HL-60 (cell line): ENCODE results near the gene CETP.

Experiments used
- DNase-seq, 2 experiments: peaks; one replicate each; pipeline ENCODE4 v3.0.0-alpha.2; 2010 to 2020; ENCODE audit warnings: low read depth in 1 of 2, low spot score in 1 of 2
- H3K27ac ChIP-seq: fragments of 250-450 bp; sonication (Bioruptor Pico); replicated peaks from 2 replicates; pipeline ENCODE4 v1.5.1; 2020; ENCODE audit warnings: mild to moderate bottlenecking, moderate library complexity
- H3K27me3 ChIP-seq: fragments of 250-450 bp; sonication (Bioruptor Pico); 2 replicates; pipeline ENCODE4 v1.5.1; 2021; ENCODE audit warnings: mild to moderate bottlenecking, moderate library complexity; ENCODE audit not compliant: insufficient read depth, poor library complexity, severe bottlenecking
- H3K4me3 ChIP-seq: replicated peaks from 2 replicates; pipeline ENCODE4 v1.5.1; 2011; ENCODE audit warnings: mild to moderate bottlenecking, control low read depth, low read length; ENCODE audit not compliant: insufficient read depth
- GABPA ChIP-seq: IDR thresholded peaks from 2 replicates; pipeline ENCODE4 v1.6.1; 2012; ENCODE audit warnings: low read depth
- POLR2AphosphoS5 ChIP-seq: IDR thresholded peaks from 2 replicates; pipeline ENCODE4 v1.6.1; 2012; ENCODE audit warnings: low read depth
- SPI1 ChIP-seq: IDR thresholded peaks from 2 replicates; pipeline ENCODE4 v1.6.1; 2012; ENCODE audit warnings: low read depth, mild to moderate bottlenecking, borderline replicate concordance
- TF ChIP-seq, protein P1 (sequence below): IDR thresholded peaks from one replicate; pipeline ENCODE4 v1.5.1; 2011; ENCODE audit warnings: low read length, control low read depth, inconsistent platforms; ENCODE audit not compliant: insufficient read depth
- TF ChIP-seq, protein P2 (sequence below): IDR thresholded peaks from 2 replicates; pipeline ENCODE4 v1.6.1; 2012; ENCODE audit warnings: low read depth; ENCODE audit not compliant: insufficient replicate concordance

CETP gene

DNA sequence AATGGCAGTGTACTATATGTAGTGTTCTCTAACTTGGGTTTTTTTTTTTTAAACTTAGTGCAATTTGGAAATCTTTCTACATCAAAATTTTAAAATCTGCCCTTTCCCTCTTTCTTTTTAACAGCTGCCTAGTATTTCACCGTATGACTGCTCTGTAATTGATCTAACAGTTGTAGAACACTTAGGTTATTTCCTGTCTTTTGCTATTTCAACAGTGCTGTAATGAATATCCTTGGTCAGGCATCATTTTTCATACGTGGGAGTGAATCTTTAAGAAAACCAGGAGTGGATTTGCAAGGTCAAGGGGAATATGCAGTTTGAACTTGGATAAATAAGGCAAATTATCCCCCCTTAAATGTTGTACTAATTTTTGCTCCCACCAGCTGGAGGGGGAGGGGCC is 31.5 kb downstream of the CETP start:
- no peak overlapping the region for H3K4me3 ChIP-seq
- no peaks in the 10 kb centered on the region for H3K27me3 ChIP-seq
- no peak for DNase-seq
- no peak overlapping the region for H3K27ac ChIP-seq
- TF ChIP-seq POLR2AphosphoS5 (no peak), SPI1 (no peak), GABPA (no peak)
- TF ChIP-seq, protein P1, sequence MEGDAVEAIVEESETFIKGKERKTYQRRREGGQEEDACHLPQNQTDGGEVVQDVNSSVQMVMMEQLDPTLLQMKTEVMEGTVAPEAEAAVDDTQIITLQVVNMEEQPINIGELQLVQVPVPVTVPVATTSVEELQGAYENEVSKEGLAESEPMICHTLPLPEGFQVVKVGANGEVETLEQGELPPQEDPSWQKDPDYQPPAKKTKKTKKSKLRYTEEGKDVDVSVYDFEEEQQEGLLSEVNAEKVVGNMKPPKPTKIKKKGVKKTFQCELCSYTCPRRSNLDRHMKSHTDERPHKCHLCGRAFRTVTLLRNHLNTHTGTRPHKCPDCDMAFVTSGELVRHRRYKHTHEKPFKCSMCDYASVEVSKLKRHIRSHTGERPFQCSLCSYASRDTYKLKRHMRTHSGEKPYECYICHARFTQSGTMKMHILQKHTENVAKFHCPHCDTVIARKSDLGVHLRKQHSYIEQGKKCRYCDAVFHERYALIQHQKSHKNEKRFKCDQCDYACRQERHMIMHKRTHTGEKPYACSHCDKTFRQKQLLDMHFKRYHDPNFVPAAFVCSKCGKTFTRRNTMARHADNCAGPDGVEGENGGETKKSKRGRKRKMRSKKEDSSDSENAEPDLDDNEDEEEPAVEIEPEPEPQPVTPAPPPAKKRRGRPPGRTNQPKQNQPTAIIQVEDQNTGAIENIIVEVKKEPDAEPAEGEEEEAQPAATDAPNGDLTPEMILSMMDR: no peak
- TF ChIP-seq, protein P2, sequence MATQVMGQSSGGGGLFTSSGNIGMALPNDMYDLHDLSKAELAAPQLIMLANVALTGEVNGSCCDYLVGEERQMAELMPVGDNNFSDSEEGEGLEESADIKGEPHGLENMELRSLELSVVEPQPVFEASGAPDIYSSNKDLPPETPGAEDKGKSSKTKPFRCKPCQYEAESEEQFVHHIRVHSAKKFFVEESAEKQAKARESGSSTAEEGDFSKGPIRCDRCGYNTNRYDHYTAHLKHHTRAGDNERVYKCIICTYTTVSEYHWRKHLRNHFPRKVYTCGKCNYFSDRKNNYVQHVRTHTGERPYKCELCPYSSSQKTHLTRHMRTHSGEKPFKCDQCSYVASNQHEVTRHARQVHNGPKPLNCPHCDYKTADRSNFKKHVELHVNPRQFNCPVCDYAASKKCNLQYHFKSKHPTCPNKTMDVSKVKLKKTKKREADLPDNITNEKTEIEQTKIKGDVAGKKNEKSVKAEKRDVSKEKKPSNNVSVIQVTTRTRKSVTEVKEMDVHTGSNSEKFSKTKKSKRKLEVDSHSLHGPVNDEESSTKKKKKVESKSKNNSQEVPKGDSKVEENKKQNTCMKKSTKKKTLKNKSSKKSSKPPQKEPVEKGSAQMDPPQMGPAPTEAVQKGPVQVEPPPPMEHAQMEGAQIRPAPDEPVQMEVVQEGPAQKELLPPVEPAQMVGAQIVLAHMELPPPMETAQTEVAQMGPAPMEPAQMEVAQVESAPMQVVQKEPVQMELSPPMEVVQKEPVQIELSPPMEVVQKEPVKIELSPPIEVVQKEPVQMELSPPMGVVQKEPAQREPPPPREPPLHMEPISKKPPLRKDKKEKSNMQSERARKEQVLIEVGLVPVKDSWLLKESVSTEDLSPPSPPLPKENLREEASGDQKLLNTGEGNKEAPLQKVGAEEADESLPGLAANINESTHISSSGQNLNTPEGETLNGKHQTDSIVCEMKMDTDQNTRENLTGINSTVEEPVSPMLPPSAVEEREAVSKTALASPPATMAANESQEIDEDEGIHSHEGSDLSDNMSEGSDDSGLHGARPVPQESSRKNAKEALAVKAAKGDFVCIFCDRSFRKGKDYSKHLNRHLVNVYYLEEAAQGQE: no peak

DNA sequence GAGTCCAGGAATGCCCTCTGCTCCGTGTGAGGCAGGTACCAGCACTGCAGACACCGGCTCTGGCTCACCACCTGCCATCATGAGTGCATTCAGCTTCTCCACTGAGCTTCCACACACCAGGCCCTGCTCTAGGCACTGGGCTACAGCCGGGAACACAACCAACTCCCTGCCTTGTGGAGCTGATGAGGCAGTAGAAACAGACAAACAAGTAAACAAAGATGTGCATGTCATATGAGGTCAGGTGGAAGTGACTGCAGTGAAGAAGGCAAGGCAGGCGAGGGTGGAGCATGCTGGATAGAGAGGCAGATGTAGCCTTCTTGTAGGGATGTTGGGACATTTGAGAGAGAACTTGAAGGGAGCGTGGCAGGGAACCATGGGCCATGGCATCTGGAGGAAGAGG is 32.6 kb downstream of the CETP start:
- H3K4me3 ChIP-seq: no peak overlapping the region
- no peaks in the 10 kb centered on the region for H3K27me3 ChIP-seq
- no peak overlapping the region for H3K27ac ChIP-seq
- TF ChIP-seq GABPA (no peak), POLR2AphosphoS5 (no peak), SPI1 (no peak)
- TF ChIP-seq, protein P1: no peak
- TF ChIP-seq, protein P2: no peak
- no peak for DNase-seq

DNA sequence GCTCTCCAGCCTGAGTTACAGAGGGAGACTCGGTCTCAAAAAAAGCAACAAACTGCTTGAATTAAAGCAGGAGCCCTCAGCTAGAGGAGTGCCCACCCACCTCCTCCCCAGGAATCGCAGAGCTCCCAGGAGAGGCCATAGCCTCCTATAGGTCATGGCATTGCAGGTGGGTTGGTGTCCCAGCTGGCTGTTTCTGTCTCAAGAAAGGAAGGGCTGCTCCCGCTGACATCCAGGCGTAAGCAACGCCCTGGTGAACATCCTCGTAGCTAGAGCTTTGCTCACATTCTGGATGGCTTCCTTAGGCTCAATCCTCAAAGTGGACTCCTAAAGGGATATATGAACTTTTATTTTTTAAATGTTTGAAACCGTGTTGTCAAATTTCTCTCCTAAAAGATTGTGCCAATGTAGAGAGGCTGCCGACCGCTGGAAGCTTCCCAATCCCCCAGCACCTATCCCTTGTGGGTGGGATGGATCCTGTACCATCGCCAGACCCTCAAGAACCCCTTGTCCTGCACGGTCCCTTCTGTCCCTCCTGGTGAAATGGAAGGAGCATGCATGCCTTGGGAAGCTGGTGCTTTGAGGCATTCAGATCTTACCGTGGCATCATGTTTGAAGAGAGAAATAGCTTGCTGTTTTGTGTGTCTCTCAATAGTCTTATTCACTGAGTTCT is 33.5 kb downstream of the CETP start:
- Histone ChIP-seq H3K4me3 (no peak overlapping the region), H3K27me3 (no peaks in the 10 kb centered on the region), H3K27ac (no peak overlapping the region)
- no peak for DNase-seq
- TF ChIP-seq POLR2AphosphoS5 (no peak), GABPA (no peak), SPI1 (no peak)
- TF ChIP-seq, protein P1: no peak
- TF ChIP-seq, protein P2: no peak
